BJ (cell line): ENCODE measurements around the gene GRK3. TPM values are rescaled to one million over a fixed set of nuclear protein-coding genes. Genes with fewer than 3 reads are reported as not detected.
"Not testable (repeated sequence)": the region's sequence is repeated elsewhere in the genome, so short reads cannot be mapped to it uniquely, and the experiment has no call there.

Experiments used
- CTCF ChIA-PET: fragments of 350-600 bp; formaldehyde crosslinking; extraction: SDS; loops from one replicate; lab custom pipeline; 2021; ENCODE audit warnings: antibody characterized with exemption, inconsistent platforms; lab: Yijun Ruan, JAX
- POLR2A ChIA-PET: fragments of 300-600 bp; sonication (Branson Sonifier 250); formaldehyde crosslinking; extraction: SDS; loops from one replicate; lab custom pipeline; 2021; ENCODE audit warnings: antibody characterized with exemption; lab: Charles Lee
- DNase-seq: peaks from one replicate; pipeline ENCODE4 v3.0.0-alpha.2; 2011; ENCODE audit warnings: low read depth
- H3K27me3 ChIP-seq: 2 replicates; pipeline ENCODE4 v1.6.0; 2011; ENCODE audit warnings: low read length; ENCODE audit not compliant: control insufficient read depth, insufficient read depth
- H3K36me3 ChIP-seq: 2 replicates; pipeline ENCODE4 v1.5.1; 2011; ENCODE audit warnings: low read length; ENCODE audit not compliant: control insufficient read depth, insufficient read depth
- H3K4me3 ChIP-seq: 2 replicates; pipeline ENCODE4 v1.5.1; 2011; ENCODE audit warnings: low read depth, mild to moderate bottlenecking, control low read depth, low read length
- CTCF ChIP-seq: IDR thresholded peaks from 2 replicates; pipeline ENCODE4 v1.5.1; 2011; ENCODE audit warnings: low read depth, mild to moderate bottlenecking, control low read depth, inconsistent platforms, low read length, moderate library complexity; ENCODE audit not compliant: insufficient read depth
- polyA plus RNA-seq: library from polyadenylated mRNA; depleted of rRNA; stranded (reverse); fragments of >200 nt; gene quantifications from 2 replicates; pipeline ENCODE4 v1.2.3, GENCODE V29; 2011

Gene GRK3
- polyA plus RNA-seq, 1 experiment: 0.72 TPM

- Histone ChIP-seq H3K36me3 (no peaks in the 10 kb centered on the region), H3K4me3 (no peak overlapping the region), H3K27me3 (peaks cover 8% of the 10 kb centered on the region; the same call in 1 of the 2 replicates)
- POLR2A ChIA-PET: no interaction called here
- TF ChIP-seq CTCF: no peak
- no peak for DNase-seq
- CTCF ChIA-PET: interaction anchor here (0.5 to 2.0 kb wide), 4 partner anchors 11 to 66 kb away, joined by 3 to 7 read pairs (median 4); no protein-coding TSS in a partner anchor
These were observed 9.8 kb upstream of the GRK3 start for GRCh38 chr22:25554689-25555088.

- Histone ChIP-seq H3K27me3 (peaks cover 8% of the 10 kb centered on the region; the same call in 1 of the 2 replicates), H3K36me3 (no peaks in the 10 kb centered on the region), H3K4me3 (no peak overlapping the region)
- CTCF ChIA-PET: interaction anchor here (0.6 to 1.4 kb wide), 3 partner anchors 10 to 26 kb away, joined by 3 to 4 read pairs (median 3); no protein-coding TSS in a partner anchor
- no peak for DNase-seq
- no peak for TF ChIP-seq CTCF
- POLR2A ChIA-PET: no interaction called here
These were observed 8.9 kb upstream of the GRK3 start for GRCh38 chr22:25555586-25555985.

DNA sequence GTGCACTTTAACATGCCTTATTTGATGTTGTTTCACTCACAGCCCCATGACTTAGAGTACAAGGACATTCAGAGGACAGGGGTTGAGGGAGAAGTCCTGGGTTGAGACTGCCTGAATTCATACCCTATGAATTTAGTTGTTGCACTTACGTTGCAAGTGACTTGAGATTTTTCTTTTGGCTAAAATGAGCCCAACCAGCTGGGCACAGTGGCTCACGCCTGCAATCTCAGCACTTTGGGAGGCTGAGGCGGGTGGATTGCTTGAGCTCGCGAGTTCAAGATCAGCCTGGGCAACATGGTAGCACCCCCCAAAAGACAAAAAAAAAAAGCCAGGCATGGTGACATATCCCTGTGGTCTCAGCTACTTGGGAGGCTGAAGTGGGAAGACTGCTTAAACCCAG is 7.3 kb upstream of the GRK3 start:
- TF ChIP-seq CTCF: no peak
- Histone ChIP-seq H3K27me3 (peaks cover 8% of the 10 kb centered on the region; the same call in 1 of the 2 replicates), H3K4me3 (no peak overlapping the region), H3K36me3 (no peaks in the 10 kb centered on the region)
- POLR2A ChIA-PET: no interaction called here
- no peak for DNase-seq
- CTCF ChIA-PET: interaction anchor here (0.9 kb wide), 1 partner anchor 773 kb away, joined by 4 read pairs; no protein-coding TSS in a partner anchor

DNA sequence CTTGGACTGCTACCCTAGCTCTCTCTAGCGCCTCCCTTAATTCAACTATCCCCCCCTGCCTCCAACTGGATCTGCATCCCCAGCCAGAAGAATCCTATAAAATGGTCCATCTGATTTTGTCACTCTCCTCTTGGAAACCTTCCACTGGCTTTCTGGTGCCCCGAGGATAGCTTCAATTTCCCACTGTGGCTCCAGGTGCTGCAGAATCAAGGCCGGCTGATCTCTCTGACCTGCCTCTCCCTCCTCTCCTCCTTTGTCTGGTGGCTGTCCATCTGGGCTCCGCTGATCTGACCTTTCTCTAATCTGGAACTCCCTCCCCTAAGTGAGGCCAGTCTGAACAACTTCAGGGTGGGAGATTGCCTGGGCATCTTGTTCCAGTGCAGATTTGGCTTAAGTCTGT is 6.1 kb upstream of the GRK3 start:
- no peak for DNase-seq
- no peak for TF ChIP-seq CTCF
- CTCF ChIA-PET: interaction anchor here (0.9 kb wide), 1 partner anchor 772 kb away, joined by 4 read pairs; no protein-coding TSS in a partner anchor
- H3K27me3 ChIP-seq: peaks cover 8% of the 10 kb centered on the region
- no peak overlapping the region for H3K4me3 ChIP-seq
- no peaks in the 10 kb centered on the region for H3K36me3 ChIP-seq
- POLR2A ChIA-PET: no interaction called here

GRCh38 chr22:25559910-25560309 is 4.6 kb upstream of the GRK3 start:
- CTCF ChIA-PET, DNase-seq, H3K27me3 ChIP-seq, H3K4me3 ChIP-seq, POLR2A ChIA-PET, H3K36me3 ChIP-seq: not testable (repeated sequence)

GRCh38 chr22:25561182-25561581 is 3.3 kb upstream of the GRK3 start:
- DNase-seq, CTCF ChIA-PET, H3K36me3 ChIP-seq, POLR2A ChIA-PET, H3K4me3 ChIP-seq: not testable (repeated sequence)
- H3K27me3 ChIP-seq: peaks cover 11% of the 10 kb centered on the region

- POLR2A ChIA-PET, H3K36me3 ChIP-seq, CTCF ChIA-PET, DNase-seq, H3K4me3 ChIP-seq: not testable (repeated sequence)
- peaks cover 11% of the 10 kb centered on the region for H3K27me3 ChIP-seq
These were observed 2.5 kb upstream of the GRK3 start for GRCh38 chr22:25561927-25562326.

DNA sequence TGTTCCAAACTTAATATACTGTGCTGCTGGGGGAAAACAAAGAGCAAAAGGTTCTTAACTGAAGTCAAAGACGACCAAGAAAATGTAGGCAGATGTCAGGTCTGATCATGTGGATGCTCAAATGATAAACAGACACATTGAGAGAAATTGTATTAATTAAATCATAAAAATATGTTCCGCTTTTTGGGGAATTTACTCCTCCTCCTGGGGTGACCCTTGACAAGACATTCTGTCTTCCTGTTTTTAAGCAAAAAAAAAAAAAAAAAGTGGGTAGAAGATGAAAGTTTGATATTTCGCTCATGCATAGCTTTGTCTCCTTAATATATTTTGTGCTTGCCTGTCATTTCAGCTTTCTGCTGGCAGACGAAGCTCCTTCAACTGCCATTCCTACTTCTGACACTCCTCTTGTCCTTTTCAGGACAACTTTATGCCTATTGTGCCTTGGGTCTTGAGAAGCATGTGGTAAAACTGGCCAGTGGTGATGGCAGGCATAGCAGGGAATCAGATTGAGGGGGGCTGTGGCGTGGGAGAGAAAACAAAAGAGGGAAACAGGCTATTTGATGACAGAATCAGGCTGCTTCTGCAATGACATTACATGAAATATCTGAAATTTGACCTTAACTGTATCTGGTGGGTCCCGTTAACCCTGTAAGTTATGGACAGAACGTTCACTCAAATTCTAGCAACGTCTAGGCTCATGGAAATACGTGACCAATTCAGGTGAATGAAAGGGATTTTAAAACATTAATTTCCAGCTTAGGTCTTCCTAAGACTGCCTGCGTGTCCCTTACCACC is 1.3 kb upstream of the GRK3 start:
- DNase-seq, CTCF ChIA-PET, H3K36me3 ChIP-seq, POLR2A ChIA-PET, H3K27me3 ChIP-seq, H3K4me3 ChIP-seq: not testable (repeated sequence)
